ENCODE data around the gene QRICH2.
"Not testable (repeated sequence)": the region's sequence is repeated elsewhere in the genome, so short reads cannot be mapped to it uniquely, and the experiment has no call there.

QRICH2 gene

GRCh38 chr17:76238847-76239537 lies 69.1 kb downstream of the QRICH2 start:
- Histone ChIP-seq H3K27me3 (ENCODE audit: control insufficient read depth in 2 of 2, insufficient read depth in 2 of 2, low read length in 2 of 2) (no peaks in the 10 kb centered on the region), H3K27ac (ENCODE audit: low read depth in 2 of 2, low read length in 2 of 2) (peak overlapping the region; percentile 55 to 71)

GRCh38 chr17:76237859-76238313 lies 70.2 kb downstream of the QRICH2 start:
- no peak overlapping the region for H3K4me3 ChIP-seq (ENCODE audit: low read length in 2 of 2)
- no peaks in the 10 kb centered on the region for H3K9me3 ChIP-seq (ENCODE audit: control insufficient read depth in 2 of 2, low read length in 2 of 2)
- H3K9ac ChIP-seq (ENCODE audit: low read depth in 1 of 2, low read length in 2 of 2), result no peak overlapping the region
- peaks cover 3 to 13% of the 10 kb centered on the region in 2 donors for H3K4me1 ChIP-seq (ENCODE audit: control insufficient read depth in 2 of 2, insufficient read depth in 2 of 2, low read length in 2 of 2)
- no peaks in the 10 kb centered on the region for H3K27me3 ChIP-seq (ENCODE audit: control insufficient read depth in 2 of 2, insufficient read depth in 2 of 2, low read length in 2 of 2)
- H3K36me3 ChIP-seq (ENCODE audit: control insufficient read depth in 2 of 2, insufficient read depth in 2 of 2, low read length in 2 of 2), result no peaks in the 10 kb centered on the region
- peak overlapping the region; percentile 55 to 67 for H3K27ac ChIP-seq (ENCODE audit: low read depth in 2 of 2, low read length in 2 of 2)

More at GRCh38 chr17:76238847-76239537, 69.1 kb downstream of the QRICH2 start:
- H3K36me3 ChIP-seq (ENCODE audit: control insufficient read depth in 2 of 2, insufficient read depth in 2 of 2, low read length in 2 of 2), result no peaks in the 10 kb centered on the region
- H3K9me3 ChIP-seq (ENCODE audit: control insufficient read depth in 2 of 2, low read length in 2 of 2), result no peaks in the 10 kb centered on the region
- H3K4me3 ChIP-seq (ENCODE audit: low read length in 2 of 2), result peak overlapping the region; percentile 58 to 64
- H3K9ac ChIP-seq (ENCODE audit: low read depth in 1 of 2, low read length in 2 of 2), result peak overlapping the region; percentile 9 to 68
- peaks cover 6 to 13% of the 10 kb centered on the region in 2 donors for H3K4me1 ChIP-seq (ENCODE audit: control insufficient read depth in 2 of 2, insufficient read depth in 2 of 2, low read length in 2 of 2)

DNA sequence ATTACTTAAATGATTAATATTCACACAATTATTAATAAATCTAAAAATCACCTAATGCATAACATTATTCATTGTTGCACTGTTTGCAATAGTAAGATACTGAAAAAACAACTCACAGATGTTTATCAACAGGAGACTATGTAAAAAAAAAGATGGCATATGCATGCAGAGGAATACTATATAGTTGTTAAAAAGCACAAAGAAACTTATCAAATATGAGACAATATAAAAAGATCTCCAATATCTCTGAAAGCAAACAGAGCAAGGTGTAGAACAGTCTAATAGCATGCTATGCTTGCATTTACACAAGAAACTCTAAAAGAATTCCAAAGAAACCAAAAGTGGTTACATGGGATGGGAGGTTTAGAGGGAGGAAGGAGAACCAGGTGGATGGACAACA lies 71.5 kb downstream of the QRICH2 start:
- Histone ChIP-seq H3K9ac (ENCODE audit: low read depth in 1 of 2, low read length in 2 of 2) (no peak overlapping the region), H3K27me3 (ENCODE audit: control insufficient read depth in 2 of 2, insufficient read depth in 2 of 2, low read length in 2 of 2) (no peaks in the 10 kb centered on the region), H3K9me3 (ENCODE audit: control insufficient read depth in 2 of 2, low read length in 2 of 2) (no peaks in the 10 kb centered on the region), H3K27ac (ENCODE audit: low read depth in 2 of 2, low read length in 2 of 2) (no peak overlapping the region), H3K4me1 (ENCODE audit: control insufficient read depth in 2 of 2, insufficient read depth in 2 of 2, low read length in 2 of 2) (peaks cover 0 to 13% of the 10 kb centered on the region in 2 donors), H3K4me3 (ENCODE audit: low read length in 2 of 2) (no peak overlapping the region), H3K36me3 (ENCODE audit: control insufficient read depth in 2 of 2, insufficient read depth in 2 of 2, low read length in 2 of 2) (no peaks in the 10 kb centered on the region)

DNA sequence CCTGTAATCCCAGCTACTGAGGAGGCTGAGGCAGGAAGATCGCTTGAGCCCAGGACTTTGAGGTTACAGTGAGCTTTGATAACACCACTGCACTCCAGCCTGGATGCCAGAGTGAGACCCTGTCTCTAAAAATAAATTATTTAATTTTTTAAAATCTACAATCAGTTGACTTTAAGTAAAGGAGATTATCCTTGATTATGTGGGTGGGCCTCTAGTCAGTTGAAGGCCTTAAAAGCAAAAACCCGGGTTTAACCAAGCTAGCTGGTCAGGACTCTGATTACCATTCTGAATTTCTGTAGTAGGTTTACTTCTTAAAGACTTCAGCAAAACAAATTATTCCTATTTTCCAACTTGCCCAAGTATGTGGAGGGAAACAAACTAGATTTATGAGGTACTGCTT lies 72.2 kb downstream of the QRICH2 start:
- Histone ChIP-seq H3K36me3 (ENCODE audit: control insufficient read depth in 2 of 2, insufficient read depth in 2 of 2, low read length in 2 of 2) (no peaks in the 10 kb centered on the region), H3K4me1 (ENCODE audit: control insufficient read depth in 2 of 2, insufficient read depth in 2 of 2, low read length in 2 of 2) (peaks cover 0 to 9% of the 10 kb centered on the region in 2 donors), H3K9me3 (ENCODE audit: control insufficient read depth in 2 of 2, low read length in 2 of 2) (no peaks in the 10 kb centered on the region), H3K4me3 (ENCODE audit: low read length in 2 of 2) (no peak overlapping the region), H3K27ac (ENCODE audit: low read depth in 2 of 2, low read length in 2 of 2) (no peak overlapping the region), H3K27me3 (ENCODE audit: control insufficient read depth in 2 of 2, insufficient read depth in 2 of 2, low read length in 2 of 2) (no peaks in the 10 kb centered on the region), H3K9ac (ENCODE audit: low read depth in 1 of 2, low read length in 2 of 2) (no peak overlapping the region)

- Histone ChIP-seq H3K4me3 (ENCODE audit: low read length in 2 of 2) (no peak overlapping the region), H3K27me3 (ENCODE audit: control insufficient read depth in 2 of 2, insufficient read depth in 2 of 2, low read length in 2 of 2) (no peaks in the 10 kb centered on the region), H3K9me3 (ENCODE audit: control insufficient read depth in 2 of 2, low read length in 2 of 2) (no peaks in the 10 kb centered on the region), H3K4me1 (ENCODE audit: control insufficient read depth in 2 of 2, insufficient read depth in 2 of 2, low read length in 2 of 2) (peaks cover 0 to 8% of the 10 kb centered on the region in 2 donors), H3K9ac (ENCODE audit: low read depth in 1 of 2, low read length in 2 of 2) (no peak overlapping the region), H3K27ac (ENCODE audit: low read depth in 2 of 2, low read length in 2 of 2) (no peak overlapping the region), H3K36me3 (ENCODE audit: control insufficient read depth in 2 of 2, insufficient read depth in 2 of 2, low read length in 2 of 2) (no peaks in the 10 kb centered on the region)
Observed at GRCh38 chr17:76234354-76234679, 73.8 kb downstream of the QRICH2 start.

DNA sequence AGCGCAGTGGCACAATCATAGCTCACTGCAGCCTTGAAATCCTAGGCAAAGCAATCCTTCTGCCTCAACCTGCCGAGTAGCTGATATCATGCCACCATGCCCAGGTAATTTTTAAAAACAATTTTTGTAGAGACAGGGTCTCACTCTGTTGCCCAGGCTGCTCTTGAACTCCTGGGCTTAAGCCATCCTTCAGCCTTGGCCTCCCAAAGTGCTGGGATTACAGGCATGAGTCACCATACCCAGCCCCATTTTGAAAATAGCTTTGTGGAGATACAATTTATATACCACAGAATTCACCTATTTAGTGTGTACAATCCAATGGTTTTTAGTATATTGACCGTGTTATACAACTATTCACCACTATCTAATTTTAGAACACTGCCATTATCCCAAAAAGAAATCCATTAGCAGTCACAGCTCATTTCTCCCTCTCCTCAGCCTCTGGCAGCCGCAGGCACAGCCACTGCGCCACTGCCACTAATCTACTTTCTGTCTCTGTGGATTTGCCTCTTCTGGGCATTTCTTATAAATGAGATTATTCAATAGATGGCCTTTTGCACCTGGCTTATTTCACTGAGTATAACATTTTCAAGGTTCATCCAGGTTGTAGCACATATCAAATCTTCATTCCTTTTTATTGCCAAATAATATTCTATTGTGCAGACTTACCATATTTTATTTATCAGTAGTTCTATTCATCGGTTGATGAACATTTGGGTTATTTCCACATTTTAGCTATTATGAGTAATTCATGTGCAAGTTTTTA lies 74.3 kb downstream of the QRICH2 start:
- Histone ChIP-seq H3K9me3 (ENCODE audit: control insufficient read depth in 2 of 2, low read length in 2 of 2) (no peaks in the 10 kb centered on the region), H3K4me3 (ENCODE audit: low read length in 2 of 2) (no peak overlapping the region), H3K36me3 (ENCODE audit: control insufficient read depth in 2 of 2, insufficient read depth in 2 of 2, low read length in 2 of 2) (no peaks in the 10 kb centered on the region), H3K27ac (ENCODE audit: low read depth in 2 of 2, low read length in 2 of 2) (no peak overlapping the region), H3K9ac (ENCODE audit: low read depth in 1 of 2, low read length in 2 of 2) (no peak overlapping the region), H3K4me1 (ENCODE audit: control insufficient read depth in 2 of 2, insufficient read depth in 2 of 2, low read length in 2 of 2) (peaks cover 0 to 8% of the 10 kb centered on the region in 2 donors), H3K27me3 (ENCODE audit: control insufficient read depth in 2 of 2, insufficient read depth in 2 of 2, low read length in 2 of 2) (no peaks in the 10 kb centered on the region)

- Histone ChIP-seq H3K27me3 (ENCODE audit: control insufficient read depth in 2 of 2, insufficient read depth in 2 of 2, low read length in 2 of 2) (no peaks in the 10 kb centered on the region), H3K9me3 (ENCODE audit: control insufficient read depth in 2 of 2, low read length in 2 of 2) (no peaks in the 10 kb centered on the region), H3K4me3 (ENCODE audit: low read length in 2 of 2) (no peak overlapping the region), H3K4me1 (ENCODE audit: control insufficient read depth in 2 of 2, insufficient read depth in 2 of 2, low read length in 2 of 2) (no peaks in the 10 kb centered on the region), H3K9ac (ENCODE audit: low read depth in 1 of 2, low read length in 2 of 2) (no peak overlapping the region), H3K27ac (ENCODE audit: low read depth in 2 of 2, low read length in 2 of 2) (no peak overlapping the region), H3K36me3 (ENCODE audit: control insufficient read depth in 2 of 2, insufficient read depth in 2 of 2, low read length in 2 of 2) (no peaks in the 10 kb centered on the region)
Observed at GRCh38 chr17:76232342-76232741, 75.7 kb downstream of the QRICH2 start.

GRCh38 chr17:76226749-76227148 lies 81.3 kb downstream of the QRICH2 start:
- H3K27me3 ChIP-seq (ENCODE audit: control insufficient read depth in 2 of 2, insufficient read depth in 2 of 2, low read length in 2 of 2); H3K9ac ChIP-seq (ENCODE audit: low read depth in 1 of 2, low read length in 2 of 2); H3K9me3 ChIP-seq (ENCODE audit: control insufficient read depth in 2 of 2, low read length in 2 of 2); H3K4me3 ChIP-seq (ENCODE audit: low read length in 2 of 2); H3K4me1 ChIP-seq (ENCODE audit: control insufficient read depth in 2 of 2, insufficient read depth in 2 of 2, low read length in 2 of 2); H3K36me3 ChIP-seq (ENCODE audit: control insufficient read depth in 2 of 2, insufficient read depth in 2 of 2, low read length in 2 of 2); H3K27ac ChIP-seq (ENCODE audit: low read depth in 2 of 2, low read length in 2 of 2): not testable (repeated sequence)

DNA sequence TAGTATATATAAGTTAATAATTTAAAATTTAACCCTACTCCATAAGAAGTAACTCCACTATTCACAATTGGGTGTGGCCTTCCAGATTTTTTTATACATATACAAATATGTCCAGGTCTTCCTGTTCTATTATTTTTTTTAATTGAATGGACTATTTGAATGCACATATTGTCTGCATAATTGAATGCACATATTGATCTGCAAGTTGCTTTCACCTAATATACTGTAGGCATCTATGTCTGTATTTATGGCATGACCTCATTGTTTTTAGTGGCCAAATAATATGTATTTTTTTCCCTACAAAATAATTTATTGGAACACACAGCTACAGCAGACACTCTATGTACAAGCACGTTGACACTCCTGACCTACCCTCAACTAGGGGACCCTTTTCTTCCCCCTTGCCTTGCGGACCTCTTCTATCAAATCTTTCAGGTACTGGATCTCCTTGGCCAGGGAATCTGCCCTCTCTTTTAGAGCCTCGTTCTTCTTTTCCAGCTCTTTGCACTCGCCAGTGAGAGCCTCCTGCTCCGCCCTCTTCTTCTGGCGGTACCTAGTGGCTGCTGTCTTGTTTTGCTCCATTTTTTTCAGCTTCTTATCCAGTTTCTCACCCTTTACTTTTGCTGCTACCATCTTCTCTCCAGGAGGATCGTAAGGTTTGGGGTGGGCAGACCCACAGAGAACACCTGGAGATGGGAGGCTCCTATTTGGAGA lies 82.5 kb downstream of the QRICH2 start:
- H3K4me3 ChIP-seq (ENCODE audit: low read length in 2 of 2); H3K9me3 ChIP-seq (ENCODE audit: control insufficient read depth in 2 of 2, low read length in 2 of 2); H3K27ac ChIP-seq (ENCODE audit: low read depth in 2 of 2, low read length in 2 of 2); H3K27me3 ChIP-seq (ENCODE audit: control insufficient read depth in 2 of 2, insufficient read depth in 2 of 2, low read length in 2 of 2); H3K36me3 ChIP-seq (ENCODE audit: control insufficient read depth in 2 of 2, insufficient read depth in 2 of 2, low read length in 2 of 2); H3K4me1 ChIP-seq (ENCODE audit: control insufficient read depth in 2 of 2, insufficient read depth in 2 of 2, low read length in 2 of 2); H3K9ac ChIP-seq (ENCODE audit: low read depth in 1 of 2, low read length in 2 of 2): not testable (repeated sequence)
